Hepatocyte (in vitro differentiated cells): ENCODE measurements around the gene TEAD2. TPM values are rescaled to one million over a fixed set of nuclear protein-coding genes. Genes with fewer than 3 reads are reported as not detected.
"Not testable (repeated sequence)": the region's sequence is repeated elsewhere in the genome, so short reads cannot be mapped to it uniquely, and the experiment has no call there.

Experiments used
- DNase-seq: peaks from one replicate; pipeline ENCODE4 v3.0.0-alpha.2; 2016; ENCODE audit warnings: low spot score
- H2AFZ ChIP-seq: fragments of 200-600 bp; sonication (generic); 2 replicates; pipeline ENCODE4 v1.6.0; 2016; ENCODE audit warnings: antibody characterized with exemption, mild to moderate bottlenecking
- H3K27ac ChIP-seq: fragments of 200-600 bp; sonication (generic); 2 replicates; pipeline ENCODE4 v1.5.1; 2016; ENCODE audit warnings: mild to moderate bottlenecking
- H3K27me3 ChIP-seq: fragments of 200-600 bp; sonication (generic); 2 replicates; pipeline ENCODE4 v1.6.1; 2016
- H3K36me3 ChIP-seq: fragments of 200-600 bp; sonication (generic); replicated peaks from 2 replicates; pipeline ENCODE4 v1.5.1; 2016; ENCODE audit warnings: low read depth; ENCODE audit not compliant: insufficient read depth
- H3K4me1 ChIP-seq: fragments of 200-600 bp; sonication (generic); 2 replicates; pipeline ENCODE4 v1.5.1; 2016; ENCODE audit warnings: mild to moderate bottlenecking, moderate library complexity; ENCODE audit not compliant: insufficient read depth
- H3K4me2 ChIP-seq: fragments of 200-600 bp; sonication (generic); 2 replicates; pipeline ENCODE4 v1.6.0; 2016
- H3K4me3 ChIP-seq: fragments of 200-600 bp; sonication (generic); 2 replicates; pipeline ENCODE4 v1.5.1; 2016; ENCODE audit warnings: mild to moderate bottlenecking
- H3K79me2 ChIP-seq: fragments of 200-600 bp; sonication (generic); 2 replicates; pipeline ENCODE4 v1.6.0; 2017; ENCODE audit warnings: mild to moderate bottlenecking
- H3K9me2 ChIP-seq: fragments of 200-600 bp; sonication (generic); replicated peaks from 2 replicates; pipeline ENCODE4 v1.6.0; 2017; ENCODE audit warnings: mild to moderate bottlenecking; ENCODE audit not compliant: insufficient read depth
- H3K9me3 ChIP-seq: fragments of 200-600 bp; sonication (generic); 2 replicates; pipeline ENCODE4 v1.5.1; 2016; ENCODE audit warnings: low read depth, mild to moderate bottlenecking
- H4K20me1 ChIP-seq: fragments of 200-600 bp; sonication (generic); 2 replicates; pipeline ENCODE4 v1.6.0; 2016; ENCODE audit warnings: mild to moderate bottlenecking; ENCODE audit not compliant: insufficient read depth, poor library complexity, severe bottlenecking
- CTCF ChIP-seq: fragments of 200-600 bp; sonication (generic); IDR thresholded peaks from 2 replicates; pipeline ENCODE4 v1.5.1; 2016; ENCODE audit warnings: antibody characterized with exemption, mild to moderate bottlenecking; ENCODE audit not compliant: poor library complexity
- EZH2 ChIP-seq: fragments of 200-600 bp; sonication (generic); IDR thresholded peaks from 2 replicates; pipeline ENCODE4 v1.6.1; 2016; ENCODE audit warnings: antibody characterized with exemption, mild to moderate bottlenecking, borderline replicate concordance
- EZH2phosphoT487 ChIP-seq: fragments of 200-600 bp; sonication (generic); IDR thresholded peaks from one replicate; pipeline ENCODE4 v1.6.1; 2018; ENCODE audit warnings: antibody characterized with exemption, mild to moderate bottlenecking, low read depth, moderate library complexity; ENCODE audit not compliant: unreplicated experiment, severe bottlenecking
- whole genome bisulfite sequencing: methylation state at CpG from one replicate; pipeline ENCODE4 v1.1.6; 2016; ENCODE audit warnings: low lambda C conversion rate; ENCODE audit errors: missing lambda C conversion rate; 5-methylcytosine and 5-hydroxymethylcytosine counted together
- polyA plus RNA-seq: library from polyadenylated mRNA; unstranded; fragments of >200 nt; fragmentation: Nextera tagmentation; extraction: Ambion mirVana; gene quantifications from 2 replicates; pipeline ENCODE4 v1.2.1, GENCODE V29; 2016
- total RNA-seq: library from RNA; depleted of rRNA; stranded (reverse); fragments of >200 nt; gene quantifications from 2 replicates; pipeline ENCODE4 v1.2.3, GENCODE V29; 2014

The TEAD2 gene
- total and polyA plus RNA-seq, 2 experiments from 2014 or later = 35.4 to 41.4 TPM

GRCh38 chr19:49316284-49316683 is 45.9 kb downstream of the TEAD2 start:
- DNase-seq = no peak
- Histone ChIP-seq H3K9me2 (no peaks in the 10 kb centered on the region), H3K27me3 (no peaks in the 10 kb centered on the region), H2AFZ (no peak overlapping the region), H4K20me1 (no peaks in the 10 kb centered on the region), H3K4me1 (no peaks in the 10 kb centered on the region), H3K27ac (no peak overlapping the region), H3K4me3 (no peak overlapping the region), H3K36me3 (no peaks in the 10 kb centered on the region), H3K79me2 (no peaks in the 10 kb centered on the region), H3K9me3 (peaks cover 5% of the 10 kb centered on the region), H3K4me2 (no peak overlapping the region)
- TF ChIP-seq EZH2 = no peak
- no peak for TF ChIP-seq EZH2phosphoT487
- no peak for TF ChIP-seq CTCF

GRCh38 chr19:49315111-49315510 is 47.1 kb downstream of the TEAD2 start:
- WGBS = 74% methylated on average over 1 of the region's 1 CpG
- H3K79me2 ChIP-seq = no peaks in the 10 kb centered on the region
- peaks cover 5% of the 10 kb centered on the region for H3K9me3 ChIP-seq
- no peaks in the 10 kb centered on the region for H4K20me1 ChIP-seq
- DNase-seq = no peak
- H3K9me2 ChIP-seq = no peaks in the 10 kb centered on the region
- no peaks in the 10 kb centered on the region for H3K4me1 ChIP-seq
- no peak overlapping the region for H3K27ac ChIP-seq
- H3K27me3 ChIP-seq = no peaks in the 10 kb centered on the region
- H3K4me3 ChIP-seq = no peak overlapping the region
- no peak overlapping the region for H2AFZ ChIP-seq
- H3K36me3 ChIP-seq = no peaks in the 10 kb centered on the region
- no peak overlapping the region for H3K4me2 ChIP-seq
- TF ChIP-seq EZH2 (no peak), EZH2phosphoT487 (no peak), CTCF (no peak)

GRCh38 chr19:49309087-49309486 is 53.1 kb downstream of the TEAD2 start:
- 92% methylated on average over 6 of the region's 6 CpGs for WGBS
- TF ChIP-seq CTCF (no peak), EZH2phosphoT487 (no peak), EZH2 (no peak)
- no peak overlapping the region for H3K4me2 ChIP-seq

GRCh38 chr19:49306734-49307133 is 55.5 kb downstream of the TEAD2 start:
- 73% methylated on average over 7 of the region's 7 CpGs for WGBS

More at GRCh38 chr19:49309087-49309486, 53.1 kb downstream of the TEAD2 start:
- no peaks in the 10 kb centered on the region for H4K20me1 ChIP-seq
- H3K27ac ChIP-seq = no peak overlapping the region
- H3K9me2 ChIP-seq = no peaks in the 10 kb centered on the region
- H2AFZ ChIP-seq = no peak overlapping the region
- DNase-seq = no peak
- H3K4me3 ChIP-seq = no peak overlapping the region
- no peaks in the 10 kb centered on the region for H3K9me3 ChIP-seq
- H3K36me3 ChIP-seq = no peaks in the 10 kb centered on the region
- no peaks in the 10 kb centered on the region for H3K79me2 ChIP-seq
- H3K27me3 ChIP-seq = no peaks in the 10 kb centered on the region
- H3K4me1 ChIP-seq = no peaks in the 10 kb centered on the region

More at GRCh38 chr19:49306734-49307133, 55.5 kb downstream of the TEAD2 start:
- not testable (repeated sequence) for H3K9me3 ChIP-seq, DNase-seq, H3K4me3 ChIP-seq, H3K4me1 ChIP-seq, H3K36me3 ChIP-seq, H3K27me3 ChIP-seq, H4K20me1 ChIP-seq, H3K4me2 ChIP-seq, H3K27ac ChIP-seq, H3K9me2 ChIP-seq, H2AFZ ChIP-seq, H3K79me2 ChIP-seq
